Measurements from ENCODE around the gene PLXDC2.

Gene PLXDC2

DNA sequence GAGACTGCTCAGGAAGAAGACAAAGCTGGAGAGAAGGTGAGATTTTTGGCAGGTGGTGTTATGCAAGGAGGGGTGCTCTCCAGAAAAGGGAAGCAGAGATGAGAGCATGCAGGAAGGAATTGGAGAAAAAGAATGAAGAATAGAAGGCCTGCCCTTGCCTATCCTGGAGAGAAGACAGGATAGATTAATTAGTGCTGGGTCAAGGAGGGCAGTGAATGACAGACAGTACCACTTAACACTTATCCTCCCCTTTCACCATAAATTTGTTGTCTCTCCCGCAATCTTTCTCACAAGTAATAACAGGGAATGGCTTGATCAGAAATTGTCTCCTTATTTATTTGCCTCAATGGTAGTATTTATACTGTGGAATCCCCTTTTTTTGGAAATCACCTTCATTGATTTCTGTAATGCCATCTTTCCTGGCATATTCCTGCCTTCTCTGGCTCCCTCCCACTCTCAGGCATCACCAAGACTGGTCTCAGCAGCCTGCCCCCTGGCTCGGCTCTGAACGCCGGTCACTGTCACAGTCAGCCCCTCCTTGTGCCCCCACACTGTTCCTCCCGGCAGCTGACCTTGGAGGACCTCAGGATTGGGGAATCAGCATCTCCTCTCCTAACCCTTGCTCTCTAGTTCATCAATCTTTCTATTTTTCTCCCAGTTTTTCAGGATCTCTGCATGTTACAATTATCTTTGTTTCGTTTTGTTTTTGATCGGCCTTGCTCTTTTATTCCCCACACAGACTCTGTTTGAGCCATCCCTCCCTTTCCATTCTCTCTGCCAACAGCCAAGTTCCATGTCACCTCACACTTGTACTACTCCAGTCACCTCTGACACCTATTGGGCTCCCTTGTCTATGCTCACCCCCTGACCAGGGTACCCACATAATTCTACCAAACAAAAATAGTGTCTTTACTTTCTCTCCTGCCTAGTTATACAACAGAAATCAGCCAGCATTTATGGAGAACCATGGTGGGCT lies 294.2 kb downstream of the PLXDC2 start:
- no peak overlapping the region for H3K9ac ChIP-seq (ENCODE audit: low read length in 2 of 2)
- H3K27ac ChIP-seq (ENCODE audit: low read length) = no peak overlapping the region
- H3K9me3 ChIP-seq (ENCODE audit: control insufficient read depth in 2 of 2, low read length in 2 of 2) = no peaks in the 10 kb centered on the region
- no peaks in the 10 kb centered on the region for H3K4me1 ChIP-seq (ENCODE audit: control insufficient read depth, insufficient read depth, low read length)
- no peak overlapping the region for H3K4me3 ChIP-seq (ENCODE audit: low read length in 2 of 2)
- no peaks in the 10 kb centered on the region for H3K27me3 ChIP-seq (ENCODE audit: control insufficient read depth in 1 of 2, insufficient read depth in 2 of 2, low read length in 2 of 2)
- no peaks in the 10 kb centered on the region for H3K36me3 ChIP-seq (ENCODE audit: control insufficient read depth in 2 of 2, insufficient read depth in 2 of 2, low read length in 2 of 2)

DNA sequence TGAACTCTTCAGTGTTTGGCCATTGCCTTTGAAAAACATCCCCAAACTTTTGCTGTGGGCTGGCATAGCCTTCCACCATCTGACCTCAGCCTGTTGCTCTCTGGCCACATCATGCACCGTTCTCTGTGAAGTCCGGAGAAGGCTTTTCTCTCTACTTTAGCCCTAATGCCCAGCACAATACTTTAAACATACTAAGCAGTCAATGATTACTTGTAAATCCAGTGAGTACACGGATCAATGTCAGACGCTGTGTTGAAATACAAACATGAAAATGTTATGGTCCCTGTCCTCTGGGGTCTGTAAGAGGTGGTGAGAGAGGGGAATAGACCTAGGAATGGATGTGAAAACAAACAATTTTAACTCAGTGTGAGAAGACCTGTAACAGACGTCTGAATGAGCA lies 297.9 kb downstream of the PLXDC2 start:
- Histone ChIP-seq H3K4me3 (ENCODE audit: low read length in 2 of 2) (no peak overlapping the region), H3K9ac (ENCODE audit: low read length in 2 of 2) (no peak overlapping the region), H3K27me3 (ENCODE audit: control insufficient read depth in 1 of 2, insufficient read depth in 2 of 2, low read length in 2 of 2) (no peaks in the 10 kb centered on the region), H3K36me3 (ENCODE audit: control insufficient read depth in 2 of 2, insufficient read depth in 2 of 2, low read length in 2 of 2) (no peaks in the 10 kb centered on the region), H3K4me1 (ENCODE audit: control insufficient read depth, insufficient read depth, low read length) (no peaks in the 10 kb centered on the region), H3K9me3 (ENCODE audit: control insufficient read depth in 2 of 2, low read length in 2 of 2) (no peaks in the 10 kb centered on the region), H3K27ac (ENCODE audit: low read length) (no peak overlapping the region)

DNA sequence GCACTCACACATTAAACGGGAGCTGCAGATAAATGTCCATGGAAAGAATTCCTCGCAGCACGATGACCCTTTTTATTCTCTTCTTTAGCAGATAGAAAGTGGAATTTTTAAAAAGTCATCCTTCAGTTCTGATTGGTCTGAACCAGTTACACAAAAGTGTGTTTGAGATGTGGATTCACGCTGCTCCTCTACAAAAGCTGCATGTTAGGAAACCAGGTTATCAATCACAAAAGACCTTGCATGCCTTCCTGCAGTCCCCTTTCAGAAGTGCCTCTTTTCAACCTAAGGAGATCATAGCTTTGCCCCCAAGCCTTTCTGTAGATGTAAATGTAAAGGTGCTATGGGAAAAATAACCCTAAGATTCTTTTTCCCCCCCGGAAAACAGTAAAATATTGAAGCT lies 299.7 kb downstream of the PLXDC2 start:
- Histone ChIP-seq H3K27ac (ENCODE audit: low read length) (no peak overlapping the region), H3K9ac (ENCODE audit: low read length in 2 of 2) (no peak overlapping the region), H3K27me3 (ENCODE audit: control insufficient read depth in 1 of 2, insufficient read depth in 2 of 2, low read length in 2 of 2) (no peaks in the 10 kb centered on the region), H3K9me3 (ENCODE audit: control insufficient read depth in 2 of 2, low read length in 2 of 2) (no peaks in the 10 kb centered on the region), H3K4me1 (ENCODE audit: control insufficient read depth, insufficient read depth, low read length) (no peaks in the 10 kb centered on the region), H3K4me3 (ENCODE audit: low read length in 2 of 2) (no peak overlapping the region), H3K36me3 (ENCODE audit: control insufficient read depth in 2 of 2, insufficient read depth in 2 of 2, low read length in 2 of 2) (no peaks in the 10 kb centered on the region)

DNA sequence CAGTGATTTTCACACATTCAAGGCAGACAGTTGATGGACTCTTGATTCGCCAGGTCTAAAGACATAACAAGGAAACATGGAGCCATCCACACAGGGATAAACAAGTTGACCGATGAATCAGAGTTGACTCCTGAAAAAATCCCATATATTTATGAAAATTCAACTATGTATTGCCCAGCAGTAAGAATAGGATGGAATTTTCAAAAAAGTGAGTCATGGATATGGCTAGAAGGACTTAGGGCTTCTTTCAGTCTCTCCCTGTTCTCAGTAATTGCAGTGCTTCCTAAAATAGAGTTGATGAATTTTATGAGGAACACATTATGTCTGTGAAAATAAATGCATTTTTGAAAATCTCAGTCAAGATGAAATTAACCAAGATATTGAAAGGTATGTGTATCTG lies 301.2 kb downstream of the PLXDC2 start:
- Histone ChIP-seq H3K4me3 (ENCODE audit: low read length in 2 of 2) (no peak overlapping the region), H3K9me3 (ENCODE audit: control insufficient read depth in 2 of 2, low read length in 2 of 2) (no peaks in the 10 kb centered on the region), H3K27me3 (ENCODE audit: control insufficient read depth in 1 of 2, insufficient read depth in 2 of 2, low read length in 2 of 2) (no peaks in the 10 kb centered on the region), H3K36me3 (ENCODE audit: control insufficient read depth in 2 of 2, insufficient read depth in 2 of 2, low read length in 2 of 2) (no peaks in the 10 kb centered on the region), H3K4me1 (ENCODE audit: control insufficient read depth, insufficient read depth, low read length) (no peaks in the 10 kb centered on the region), H3K27ac (ENCODE audit: low read length) (no peak overlapping the region), H3K9ac (ENCODE audit: low read length in 2 of 2) (no peak overlapping the region)

DNA sequence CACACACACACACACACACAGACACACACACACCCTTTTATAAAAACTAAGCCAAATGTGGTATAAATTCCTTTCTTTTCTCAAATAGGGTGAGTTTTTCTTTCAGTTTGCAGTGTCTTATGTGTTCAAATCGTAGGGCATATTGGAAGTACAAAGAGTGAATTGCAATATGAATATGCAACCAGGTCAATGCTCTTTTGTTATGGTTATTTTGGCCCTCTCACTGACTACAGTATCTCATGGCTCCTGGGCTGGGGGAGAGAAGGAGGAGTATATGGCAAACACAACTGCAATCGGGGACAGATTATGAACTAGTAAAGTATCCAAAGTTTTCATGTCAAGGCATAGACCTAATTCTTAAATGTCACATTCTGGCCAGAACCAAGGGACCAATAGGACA lies 301.9 kb downstream of the PLXDC2 start:
- Histone ChIP-seq H3K9ac (ENCODE audit: low read length in 2 of 2) (no peak overlapping the region), H3K4me1 (ENCODE audit: control insufficient read depth, insufficient read depth, low read length) (no peaks in the 10 kb centered on the region), H3K27me3 (ENCODE audit: control insufficient read depth in 1 of 2, insufficient read depth in 2 of 2, low read length in 2 of 2) (no peaks in the 10 kb centered on the region), H3K9me3 (ENCODE audit: control insufficient read depth in 2 of 2, low read length in 2 of 2) (no peaks in the 10 kb centered on the region), H3K4me3 (ENCODE audit: low read length in 2 of 2) (no peak overlapping the region), H3K27ac (ENCODE audit: low read length) (no peak overlapping the region), H3K36me3 (ENCODE audit: control insufficient read depth in 2 of 2, insufficient read depth in 2 of 2, low read length in 2 of 2) (no peaks in the 10 kb centered on the region)

DNA sequence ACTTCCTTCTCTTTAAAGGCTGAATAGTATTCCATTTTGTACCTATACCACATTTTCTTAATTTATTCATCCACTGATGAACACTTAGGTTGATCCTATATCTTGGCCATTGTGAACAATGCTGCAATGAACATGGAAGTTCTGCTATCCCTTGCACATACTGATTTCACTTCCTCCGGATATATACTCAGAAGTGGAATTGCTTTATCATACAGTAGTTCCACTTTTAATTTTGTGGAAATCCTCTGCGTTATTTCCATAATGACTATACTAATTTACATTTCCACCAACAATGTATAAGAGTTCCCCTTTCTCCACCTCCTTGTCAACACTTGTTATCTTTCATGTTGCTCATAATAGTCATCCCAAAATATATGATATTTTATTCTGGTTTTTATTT lies 312.6 kb downstream of the PLXDC2 start:
- no peak overlapping the region for H3K9ac ChIP-seq (ENCODE audit: low read length in 2 of 2)
- H3K27me3 ChIP-seq (ENCODE audit: control insufficient read depth in 1 of 2, insufficient read depth in 2 of 2, low read length in 2 of 2) = no peaks in the 10 kb centered on the region
- no peak overlapping the region for H3K27ac ChIP-seq (ENCODE audit: low read length)

DNA sequence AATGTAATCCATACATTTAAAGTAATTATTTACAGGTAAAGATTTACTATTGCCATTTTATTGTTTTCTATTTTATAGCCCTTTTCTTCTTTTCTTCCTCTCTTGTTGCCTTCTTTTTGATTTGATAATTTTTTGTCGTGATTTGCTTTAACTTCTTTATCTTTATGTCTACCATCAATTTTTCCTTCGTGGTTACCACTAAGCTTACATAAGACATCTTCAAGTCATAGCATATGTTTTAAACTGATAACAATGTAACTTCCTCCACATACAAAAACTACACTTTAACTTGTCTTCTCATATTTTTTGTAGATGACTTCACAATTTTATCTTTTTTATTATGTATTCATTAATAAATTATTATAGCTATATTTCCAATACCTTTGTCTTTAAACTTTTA lies 316.6 kb downstream of the PLXDC2 start:
- H3K27me3 ChIP-seq (ENCODE audit: control insufficient read depth in 1 of 2, insufficient read depth in 2 of 2, low read length in 2 of 2) = no peaks in the 10 kb centered on the region
- no peak overlapping the region for H3K9ac ChIP-seq (ENCODE audit: low read length in 2 of 2)
- H3K27ac ChIP-seq (ENCODE audit: low read length) = no peak overlapping the region
- H3K4me1 ChIP-seq (ENCODE audit: control insufficient read depth, insufficient read depth, low read length) = no peaks in the 10 kb centered on the region
- no peaks in the 10 kb centered on the region for H3K9me3 ChIP-seq (ENCODE audit: control insufficient read depth in 2 of 2, low read length in 2 of 2)
- H3K36me3 ChIP-seq (ENCODE audit: control insufficient read depth in 2 of 2, insufficient read depth in 2 of 2, low read length in 2 of 2) = no peaks in the 10 kb centered on the region
- H3K4me3 ChIP-seq (ENCODE audit: low read length in 2 of 2) = no peak overlapping the region

More for the DNA sequence above, 312.6 kb downstream of the PLXDC2 start:
- H3K4me3 ChIP-seq (ENCODE audit: low read length in 2 of 2) = no peak overlapping the region
- no peaks in the 10 kb centered on the region for H3K36me3 ChIP-seq (ENCODE audit: control insufficient read depth in 2 of 2, insufficient read depth in 2 of 2, low read length in 2 of 2)
- no peaks in the 10 kb centered on the region for H3K4me1 ChIP-seq (ENCODE audit: control insufficient read depth, insufficient read depth, low read length)
- no peaks in the 10 kb centered on the region for H3K9me3 ChIP-seq (ENCODE audit: control insufficient read depth in 2 of 2, low read length in 2 of 2)

DNA sequence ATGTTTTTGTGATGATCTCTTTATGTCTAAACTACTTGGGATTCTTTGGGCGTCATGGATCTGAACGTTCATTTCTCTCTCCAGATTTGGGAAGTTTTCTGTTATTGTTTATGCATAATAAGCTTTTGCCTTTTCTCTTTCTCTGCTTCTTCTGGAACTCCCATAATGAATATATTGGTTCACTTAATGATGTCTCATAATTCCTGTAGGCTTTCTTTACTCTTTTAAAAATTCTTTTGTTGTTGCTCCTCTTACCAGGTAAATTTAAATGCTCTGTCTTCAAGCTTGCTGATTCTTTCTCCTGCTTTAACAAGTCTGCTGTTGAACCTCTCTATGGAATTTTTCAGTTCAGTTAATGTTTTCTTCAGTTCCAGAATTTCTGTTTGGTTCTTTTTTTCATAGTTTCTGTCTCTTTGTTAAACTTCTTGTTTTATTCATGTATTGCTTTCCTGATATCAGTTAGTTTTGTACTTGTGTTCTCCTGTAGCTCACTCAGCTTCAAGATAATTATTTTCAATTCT lies 317.5 kb downstream of the PLXDC2 start:
- H3K9ac ChIP-seq (ENCODE audit: low read length in 2 of 2) = no peak overlapping the region
- H3K4me3 ChIP-seq (ENCODE audit: low read length in 2 of 2) = no peak overlapping the region
- H3K27ac ChIP-seq (ENCODE audit: low read length) = no peak overlapping the region
- H3K4me1 ChIP-seq (ENCODE audit: control insufficient read depth, insufficient read depth, low read length) = no peaks in the 10 kb centered on the region
- no peaks in the 10 kb centered on the region for H3K36me3 ChIP-seq (ENCODE audit: control insufficient read depth in 2 of 2, insufficient read depth in 2 of 2, low read length in 2 of 2)
- no peaks in the 10 kb centered on the region for H3K27me3 ChIP-seq (ENCODE audit: control insufficient read depth in 1 of 2, insufficient read depth in 2 of 2, low read length in 2 of 2)
- H3K9me3 ChIP-seq (ENCODE audit: control insufficient read depth in 2 of 2, low read length in 2 of 2) = no peaks in the 10 kb centered on the region

DNA sequence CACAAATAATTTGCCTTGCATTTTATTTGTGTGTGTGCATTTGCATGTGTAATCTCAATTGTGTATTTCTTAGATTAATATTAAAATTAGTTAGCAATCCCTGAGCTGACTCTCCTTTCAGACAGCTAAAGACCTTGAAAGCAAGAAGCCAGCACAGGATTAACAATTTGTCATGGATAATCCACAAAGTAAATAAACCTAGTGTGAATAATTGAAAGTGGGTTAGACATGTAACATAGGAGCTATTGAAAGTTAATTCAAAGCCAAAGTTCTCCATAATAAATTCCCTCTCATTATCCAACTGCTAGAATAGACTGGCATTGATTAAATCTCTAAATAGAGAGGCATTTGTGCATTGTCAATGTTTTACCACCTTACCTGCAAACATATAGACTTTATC lies 326.1 kb downstream of the PLXDC2 start:
- Histone ChIP-seq H3K36me3 (ENCODE audit: control insufficient read depth in 2 of 2, insufficient read depth in 2 of 2, low read length in 2 of 2) (no peaks in the 10 kb centered on the region), H3K4me3 (ENCODE audit: low read length in 2 of 2) (no peak overlapping the region), H3K9ac (ENCODE audit: low read length in 2 of 2) (no peak overlapping the region), H3K27me3 (ENCODE audit: control insufficient read depth in 1 of 2, insufficient read depth in 2 of 2, low read length in 2 of 2) (no peaks in the 10 kb centered on the region), H3K27ac (ENCODE audit: low read length) (no peak overlapping the region), H3K4me1 (ENCODE audit: control insufficient read depth, insufficient read depth, low read length) (no peaks in the 10 kb centered on the region), H3K9me3 (ENCODE audit: control insufficient read depth in 2 of 2, low read length in 2 of 2) (no peaks in the 10 kb centered on the region)

DNA sequence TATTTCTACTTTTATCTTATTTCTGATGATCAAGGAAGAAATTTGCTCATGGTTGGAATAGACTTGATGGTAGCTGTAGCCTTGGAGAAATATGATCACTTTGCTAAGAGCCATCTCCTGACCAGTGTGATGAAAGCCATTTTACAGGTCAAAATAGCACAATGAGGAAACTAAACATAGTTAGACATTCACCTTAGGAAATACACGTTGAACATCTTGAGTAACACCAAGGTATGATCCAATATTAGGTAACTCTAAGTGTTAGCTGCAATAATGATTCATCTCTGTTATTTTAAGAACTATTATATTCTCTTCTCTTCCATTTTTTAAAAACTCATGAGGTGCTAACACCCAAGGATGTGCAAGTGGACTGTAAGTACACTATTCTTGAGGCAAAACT lies 328.0 kb downstream of the PLXDC2 start:
- no peaks in the 10 kb centered on the region for H3K4me1 ChIP-seq (ENCODE audit: control insufficient read depth, insufficient read depth, low read length)
- no peaks in the 10 kb centered on the region for H3K27me3 ChIP-seq (ENCODE audit: control insufficient read depth in 1 of 2, insufficient read depth in 2 of 2, low read length in 2 of 2)
- no peak overlapping the region for H3K4me3 ChIP-seq (ENCODE audit: low read length in 2 of 2)
- no peak overlapping the region for H3K27ac ChIP-seq (ENCODE audit: low read length)
- no peaks in the 10 kb centered on the region for H3K36me3 ChIP-seq (ENCODE audit: control insufficient read depth in 2 of 2, insufficient read depth in 2 of 2, low read length in 2 of 2)
- H3K9me3 ChIP-seq (ENCODE audit: control insufficient read depth in 2 of 2, low read length in 2 of 2) = no peaks in the 10 kb centered on the region
- H3K9ac ChIP-seq (ENCODE audit: low read length in 2 of 2) = no peak overlapping the region

DNA sequence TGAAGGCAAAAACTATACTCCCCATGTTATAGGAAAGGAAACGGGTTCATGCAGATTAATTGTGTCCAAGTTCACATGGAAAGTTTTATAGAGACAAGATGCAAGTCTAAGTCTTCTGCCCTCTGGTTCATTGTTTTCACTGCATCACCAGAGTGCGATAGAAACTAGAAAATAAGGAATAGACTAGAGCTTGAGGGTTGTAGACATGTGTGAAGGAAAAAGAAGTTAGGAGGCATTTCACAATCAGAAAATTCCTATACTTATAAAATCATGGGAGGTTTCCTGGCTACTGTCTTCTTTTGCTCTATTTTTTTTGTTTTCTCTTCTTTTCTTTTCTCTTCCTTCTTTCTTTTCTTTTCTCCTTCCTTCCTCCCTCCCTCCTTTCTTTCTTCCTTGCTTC lies 329.8 kb downstream of the PLXDC2 start:
- H3K27me3 ChIP-seq (ENCODE audit: control insufficient read depth in 1 of 2, insufficient read depth in 2 of 2, low read length in 2 of 2) = no peaks in the 10 kb centered on the region
- no peaks in the 10 kb centered on the region for H3K4me1 ChIP-seq (ENCODE audit: control insufficient read depth, insufficient read depth, low read length)
- no peak overlapping the region for H3K27ac ChIP-seq (ENCODE audit: low read length)
- H3K9ac ChIP-seq (ENCODE audit: low read length in 2 of 2) = no peak overlapping the region
- H3K36me3 ChIP-seq (ENCODE audit: control insufficient read depth in 2 of 2, insufficient read depth in 2 of 2, low read length in 2 of 2) = no peaks in the 10 kb centered on the region
- H3K4me3 ChIP-seq (ENCODE audit: low read length in 2 of 2) = no peak overlapping the region
- no peaks in the 10 kb centered on the region for H3K9me3 ChIP-seq (ENCODE audit: control insufficient read depth in 2 of 2, low read length in 2 of 2)
